GM12878 (cell line): Measurements from ENCODE around the gene GIGYF2. TPM values are rescaled to one million over a fixed set of nuclear protein-coding genes. Genes with fewer than 3 reads are reported as not detected.

Experiments
- BCL11A ChIP-seq: IDR thresholded peaks from 2 replicates; pipeline ENCODE4 v1.6.1; 2011; ENCODE audit warnings: low read depth, low read length
- CBX5 ChIP-seq: sonication (generic); IDR thresholded peaks from 2 replicates; pipeline ENCODE4 v1.6.1; 2016; ENCODE audit warnings: low read depth, moderate library complexity, mild to moderate bottlenecking, inconsistent platforms
- E2F4 ChIP-seq: IDR thresholded peaks from 2 replicates; pipeline ENCODE4 v1.6.1; 2012; ENCODE audit warnings: low read depth, low read length, improper control_type of control experiment
- EP300 ChIP-seq, 2 experiments: fragments of 150-350 bp in 1 of 2; IDR thresholded peaks; 2 replicates each; pipeline ENCODE4 v1.6.1; 2011 to 2012; ENCODE audit warnings: low read depth in 2 of 2, low read length in 2 of 2, borderline replicate concordance in 1 of 2, improper control_type of control experiment in 1 of 2, inconsistent platforms in 1 of 2; ENCODE audit not compliant: control insufficient read depth in 1 of 2
- GATAD2B ChIP-seq: fragments of 450-650 bp; conservative IDR thresholded peaks from 2 replicates; pipeline ENCODE4 v1.6.1; 2017; ENCODE audit warnings: low read depth, mild to moderate bottlenecking, moderate library complexity
- HCFC1 ChIP-seq: fragments of 150-350 bp; IDR thresholded peaks from 2 replicates; pipeline ENCODE4 v1.6.1; 2014; ENCODE audit warnings: low read length
- HDAC2 ChIP-seq: fragments of 200-600 bp; sonication (generic); IDR thresholded peaks from 2 replicates; pipeline ENCODE4 v1.6.1; 2017
- MLLT1 ChIP-seq: fragments of 450-650 bp; IDR thresholded peaks from 2 replicates; pipeline ENCODE4 v1.6.1; 2016; ENCODE audit warnings: mild to moderate bottlenecking
- MYC ChIP-seq: IDR thresholded peaks from 2 replicates; pipeline ENCODE4 v1.6.1; 2011; ENCODE audit warnings: mild to moderate bottlenecking, low read length, moderate library complexity, inconsistent platforms; ENCODE audit not compliant: insufficient read depth, insufficient replicate concordance, insufficient read length, severe bottlenecking
- RBBP5 ChIP-seq: fragments of 200-600 bp; sonication (generic); conservative IDR thresholded peaks from 2 replicates; pipeline ENCODE4 v1.6.1; 2016
- SRF ChIP-seq, 2 experiments: IDR thresholded peaks; 2 replicates each; pipeline ENCODE4 v1.6.1; 2011; ENCODE audit warnings: low read depth in 2 of 2, low read length in 2 of 2, mild to moderate bottlenecking in 1 of 2, moderate library complexity in 1 of 2
- USF1 ChIP-seq: IDR thresholded peaks from 2 replicates; pipeline ENCODE4 v1.6.1; 2011; ENCODE audit warnings: borderline replicate concordance, low read depth, mild to moderate bottlenecking, moderate library complexity, mixed read lengths, low read length; ENCODE audit not compliant: insufficient read depth; ENCODE audit errors: extremely low read length
- polyA plus RNA-seq, 11 experiments: library from polyadenylated mRNA; depleted of rRNA in 4 of 11; unstranded in 6 of 11; stranded (reverse) in 5 of 11; fragments of >200 nt; fragmentation: Nextera tagmentation in 4 of 11; fragmentation: Illumina TruSeq in 1 of 11; extraction: Ambion mirVana in 4 of 11; extraction: Trizol in 1 of 11; gene quantifications; 1 replicate in 1 of 11; 2 replicates in 10 of 11; pipeline versions ENCODE4 v1.2.1 to v1.2.3, GENCODE V29; 2011 to 2016; ENCODE audit warnings: inconsistent platforms in 2 of 11, missing spikeins in 2 of 11, low read depth in 1 of 11
- total RNA-seq, 4 experiments: library from RNA; depleted of rRNA in 3 of 4; stranded (reverse); fragments of >200 nt in 3 of 4; fragmentation: Illumina TruSeq in 1 of 4; extraction: Trizol in 1 of 4; gene quantifications; 2 replicates each; pipeline versions ENCODE4 v1.2.1 to v1.2.3, GENCODE V29; 2013 to 2021
- TF ChIP-seq, protein P1 (sequence below): fragments of 450-650 bp; IDR thresholded peaks from 2 replicates; pipeline ENCODE4 v1.6.1; 2017; ENCODE audit warnings: mild to moderate bottlenecking, moderate library complexity
- TF ChIP-seq, protein P2 (sequence below): fragments of 450-650 bp; IDR thresholded peaks from 2 replicates; pipeline ENCODE4 v1.6.1; 2016; ENCODE audit warnings: mild to moderate bottlenecking, moderate library complexity, borderline replicate concordance

GIGYF2 gene
- total and polyA plus RNA-seq, 10 of the 15 experiments (the other 5 are each of a cell fraction or from before 2014, with no cell fraction given), result 12.2 to 47.2 (median 39.0) TPM

GRCh38 chr2:232781765-232782164 is 84.6 kb downstream of the GIGYF2 start (continued):
- no peak for TF ChIP-seq CBX5
- TF ChIP-seq USF1, result no peak
- TF ChIP-seq GATAD2B, result no peak
- peak; percentile 54 to 72; a peak in 2 of 4 replicates for TF ChIP-seq EP300 (IDR thresholded peaks at IDR 0.05; ENCODE audit: borderline replicate concordance in 1 of 2, control insufficient read depth in 1 of 2, low read depth in 2 of 2, low read length in 2 of 2)
- no peak for TF ChIP-seq HDAC2
- no peak for TF ChIP-seq RBBP5
- TF ChIP-seq E2F4, result no peak
- no peak for TF ChIP-seq MYC
- no peak for TF ChIP-seq HCFC1
- TF ChIP-seq, protein P1, sequence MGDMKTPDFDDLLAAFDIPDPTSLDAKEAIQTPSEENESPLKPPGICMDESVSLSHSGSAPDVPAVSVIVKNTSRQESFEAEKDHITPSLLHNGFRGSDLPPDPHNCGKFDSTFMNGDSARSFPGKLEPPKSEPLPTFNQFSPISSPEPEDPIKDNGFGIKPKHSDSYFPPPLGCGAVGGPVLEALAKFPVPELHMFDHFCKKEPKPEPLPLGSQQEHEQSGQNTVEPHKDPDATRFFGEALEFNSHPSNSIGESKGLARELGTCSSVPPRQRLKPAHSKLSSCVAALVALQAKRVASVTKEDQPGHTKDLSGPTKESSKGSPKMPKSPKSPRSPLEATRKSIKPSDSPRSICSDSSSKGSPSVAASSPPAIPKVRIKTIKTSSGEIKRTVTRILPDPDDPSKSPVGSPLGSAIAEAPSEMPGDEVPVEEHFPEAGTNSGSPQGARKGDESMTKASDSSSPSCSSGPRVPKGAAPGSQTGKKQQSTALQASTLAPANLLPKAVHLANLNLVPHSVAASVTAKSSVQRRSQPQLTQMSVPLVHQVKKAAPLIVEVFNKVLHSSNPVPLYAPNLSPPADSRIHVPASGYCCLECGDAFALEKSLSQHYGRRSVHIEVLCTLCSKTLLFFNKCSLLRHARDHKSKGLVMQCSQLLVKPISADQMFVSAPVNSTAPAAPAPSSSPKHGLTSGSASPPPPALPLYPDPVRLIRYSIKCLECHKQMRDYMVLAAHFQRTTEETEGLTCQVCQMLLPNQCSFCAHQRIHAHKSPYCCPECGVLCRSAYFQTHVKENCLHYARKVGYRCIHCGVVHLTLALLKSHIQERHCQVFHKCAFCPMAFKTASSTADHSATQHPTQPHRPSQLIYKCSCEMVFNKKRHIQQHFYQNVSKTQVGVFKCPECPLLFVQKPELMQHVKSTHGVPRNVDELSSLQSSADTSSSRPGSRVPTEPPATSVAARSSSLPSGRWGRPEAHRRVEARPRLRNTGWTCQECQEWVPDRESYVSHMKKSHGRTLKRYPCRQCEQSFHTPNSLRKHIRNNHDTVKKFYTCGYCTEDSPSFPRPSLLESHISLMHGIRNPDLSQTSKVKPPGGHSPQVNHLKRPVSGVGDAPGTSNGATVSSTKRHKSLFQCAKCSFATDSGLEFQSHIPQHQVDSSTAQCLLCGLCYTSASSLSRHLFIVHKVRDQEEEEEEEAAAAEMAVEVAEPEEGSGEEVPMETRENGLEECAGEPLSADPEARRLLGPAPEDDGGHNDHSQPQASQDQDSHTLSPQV, result no peak
- TF ChIP-seq, protein P2, sequence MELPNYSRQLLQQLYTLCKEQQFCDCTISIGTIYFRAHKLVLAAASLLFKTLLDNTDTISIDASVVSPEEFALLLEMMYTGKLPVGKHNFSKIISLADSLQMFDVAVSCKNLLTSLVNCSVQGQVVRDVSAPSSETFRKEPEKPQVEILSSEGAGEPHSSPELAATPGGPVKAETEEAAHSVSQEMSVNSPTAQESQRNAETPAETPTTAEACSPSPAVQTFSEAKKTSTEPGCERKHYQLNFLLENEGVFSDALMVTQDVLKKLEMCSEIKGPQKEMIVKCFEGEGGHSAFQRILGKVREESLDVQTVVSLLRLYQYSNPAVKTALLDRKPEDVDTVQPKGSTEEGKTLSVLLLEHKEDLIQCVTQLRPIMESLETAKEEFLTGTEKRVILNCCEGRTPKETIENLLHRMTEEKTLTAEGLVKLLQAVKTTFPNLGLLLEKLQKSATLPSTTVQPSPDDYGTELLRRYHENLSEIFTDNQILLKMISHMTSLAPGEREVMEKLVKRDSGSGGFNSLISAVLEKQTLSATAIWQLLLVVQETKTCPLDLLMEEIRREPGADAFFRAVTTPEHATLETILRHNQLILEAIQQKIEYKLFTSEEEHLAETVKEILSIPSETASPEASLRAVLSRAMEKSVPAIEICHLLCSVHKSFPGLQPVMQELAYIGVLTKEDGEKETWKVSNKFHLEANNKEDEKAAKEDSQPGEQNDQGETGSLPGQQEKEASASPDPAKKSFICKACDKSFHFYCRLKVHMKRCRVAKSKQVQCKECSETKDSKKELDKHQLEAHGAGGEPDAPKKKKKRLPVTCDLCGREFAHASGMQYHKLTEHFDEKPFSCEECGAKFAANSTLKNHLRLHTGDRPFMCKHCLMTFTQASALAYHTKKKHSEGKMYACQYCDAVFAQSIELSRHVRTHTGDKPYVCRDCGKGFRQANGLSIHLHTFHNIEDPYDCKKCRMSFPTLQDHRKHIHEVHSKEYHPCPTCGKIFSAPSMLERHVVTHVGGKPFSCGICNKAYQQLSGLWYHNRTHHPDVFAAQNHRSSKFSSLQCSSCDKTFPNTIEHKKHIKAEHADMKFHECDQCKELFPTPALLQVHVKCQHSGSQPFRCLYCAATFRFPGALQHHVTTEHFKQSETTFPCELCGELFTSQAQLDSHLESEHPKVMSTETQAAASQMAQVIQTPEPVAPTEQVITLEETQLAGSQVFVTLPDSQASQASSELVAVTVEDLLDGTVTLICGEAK, result no peak
- no peak for TF ChIP-seq SRF (IDR thresholded peaks at IDR 0.05; ENCODE audit: low read depth in 2 of 2, low read length in 2 of 2)
- no peak for TF ChIP-seq MLLT1
- peak; percentile 86 for TF ChIP-seq BCL11A
